AG09319 (cell line): ENCODE results near the gene SLC25A45.

ENCODE experiments used
- DNase-seq: peaks from one replicate; pipeline ENCODE4 v3.0.0-alpha.2; 2010; ENCODE audit warnings: low read depth; ENCODE audit errors: extremely low read depth
- TF ChIP-seq, protein P1 (sequence below): IDR thresholded peaks from 2 replicates; pipeline ENCODE4 v1.5.1; 2011; ENCODE audit warnings: low read depth, mild to moderate bottlenecking, inconsistent platforms, low read length, moderate library complexity

SLC25A45 gene

DNA sequence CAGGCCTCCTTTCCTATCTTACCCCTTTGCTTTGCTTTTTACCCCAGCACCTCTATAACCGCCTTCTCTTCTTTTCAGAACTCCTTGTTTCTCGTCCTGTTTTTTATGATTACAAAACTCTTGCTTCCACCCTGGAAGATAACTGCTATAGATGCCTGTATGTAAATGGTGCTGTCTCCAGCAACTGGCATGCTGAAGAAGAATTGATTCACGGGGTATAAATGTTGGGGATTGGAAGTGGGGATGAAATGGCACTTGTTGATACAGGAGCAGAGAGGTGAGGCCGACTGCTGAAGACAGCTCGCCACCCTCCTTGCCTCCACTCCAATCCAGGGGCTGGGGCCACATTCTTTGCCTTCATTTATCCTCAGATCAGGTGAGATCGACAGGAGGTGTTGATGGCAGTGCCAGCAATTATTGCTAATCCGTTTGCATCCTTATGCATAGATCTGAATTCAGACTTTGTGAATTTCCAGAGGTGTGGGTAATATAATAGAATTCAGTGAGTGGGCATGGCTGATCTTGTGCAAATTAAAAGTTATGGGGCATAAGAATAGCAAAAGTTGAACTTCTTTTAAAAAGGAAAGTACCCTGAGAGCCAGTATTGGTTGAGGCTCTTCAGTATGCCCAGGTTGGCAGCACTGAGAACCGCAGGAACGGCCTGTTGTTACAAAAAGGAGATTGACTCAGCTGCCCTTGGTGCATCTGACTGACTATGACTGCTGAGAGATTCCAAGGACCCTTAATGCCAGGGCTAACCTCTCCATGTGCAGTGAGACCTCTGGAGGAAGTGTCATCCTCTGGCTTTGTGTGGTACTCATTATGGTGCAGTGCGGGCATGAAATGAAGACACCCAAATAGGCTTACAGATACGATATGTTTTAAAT, 45.5 kb upstream of the SLC25A45 start:
- DNase-seq: peak; percentile 78
- TF ChIP-seq, protein P1, sequence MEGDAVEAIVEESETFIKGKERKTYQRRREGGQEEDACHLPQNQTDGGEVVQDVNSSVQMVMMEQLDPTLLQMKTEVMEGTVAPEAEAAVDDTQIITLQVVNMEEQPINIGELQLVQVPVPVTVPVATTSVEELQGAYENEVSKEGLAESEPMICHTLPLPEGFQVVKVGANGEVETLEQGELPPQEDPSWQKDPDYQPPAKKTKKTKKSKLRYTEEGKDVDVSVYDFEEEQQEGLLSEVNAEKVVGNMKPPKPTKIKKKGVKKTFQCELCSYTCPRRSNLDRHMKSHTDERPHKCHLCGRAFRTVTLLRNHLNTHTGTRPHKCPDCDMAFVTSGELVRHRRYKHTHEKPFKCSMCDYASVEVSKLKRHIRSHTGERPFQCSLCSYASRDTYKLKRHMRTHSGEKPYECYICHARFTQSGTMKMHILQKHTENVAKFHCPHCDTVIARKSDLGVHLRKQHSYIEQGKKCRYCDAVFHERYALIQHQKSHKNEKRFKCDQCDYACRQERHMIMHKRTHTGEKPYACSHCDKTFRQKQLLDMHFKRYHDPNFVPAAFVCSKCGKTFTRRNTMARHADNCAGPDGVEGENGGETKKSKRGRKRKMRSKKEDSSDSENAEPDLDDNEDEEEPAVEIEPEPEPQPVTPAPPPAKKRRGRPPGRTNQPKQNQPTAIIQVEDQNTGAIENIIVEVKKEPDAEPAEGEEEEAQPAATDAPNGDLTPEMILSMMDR: no peak

DNA sequence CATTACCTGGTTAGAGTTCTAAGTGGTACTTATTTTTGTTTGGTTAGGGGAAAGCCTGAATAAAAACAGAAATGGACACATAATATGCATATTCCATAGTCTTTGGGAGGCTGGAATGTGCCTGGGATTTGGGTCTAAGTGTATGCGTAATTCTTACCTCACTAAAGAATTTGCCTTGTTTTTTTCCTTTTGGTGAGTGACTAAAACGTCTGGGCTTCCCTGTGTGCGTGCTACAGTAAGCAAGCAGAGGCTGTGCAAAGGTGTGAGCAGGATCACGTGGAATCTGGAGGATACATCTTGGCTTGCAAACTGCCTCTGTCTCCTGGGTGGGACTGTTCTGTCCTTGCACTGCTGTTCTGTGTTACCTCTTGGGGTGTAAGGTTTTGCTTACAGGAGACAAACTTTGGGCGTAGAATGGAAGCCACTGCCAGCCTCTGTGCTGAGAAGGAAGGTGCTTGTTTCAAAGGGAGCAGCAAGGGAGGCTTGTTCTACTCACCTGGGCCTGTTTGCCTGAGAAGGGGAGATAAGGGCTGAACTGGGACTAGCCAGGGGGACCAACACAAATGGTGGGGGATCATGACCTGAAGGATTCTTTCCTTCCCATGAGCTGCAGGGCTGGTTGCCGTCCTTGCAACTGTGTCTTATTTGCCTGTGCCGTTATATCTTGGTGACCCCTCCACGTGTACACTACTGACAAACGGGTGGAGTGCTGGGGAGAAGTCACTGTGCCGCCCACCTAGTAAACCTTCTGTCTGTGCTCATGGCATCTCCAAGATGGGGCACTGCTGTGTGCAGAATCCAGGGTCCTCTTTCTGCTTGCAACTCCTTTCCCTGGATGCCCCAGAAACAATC, 44.6 kb upstream of the SLC25A45 start:
- TF ChIP-seq, protein P1: no peak
- no peak for DNase-seq

GRCh38 chr11:65425971-65426838, 43.8 kb upstream of the SLC25A45 start:
- TF ChIP-seq, protein P1: no peak
- no peak for DNase-seq

- TF ChIP-seq, protein P1: no peak
- DNase-seq: no peak
Measured at GRCh38 chr11:65425105-65425970, 42.9 kb upstream of the SLC25A45 start.

GRCh38 chr11:65424205-65425104, 42.0 kb upstream of the SLC25A45 start:
- TF ChIP-seq, protein P1: no peak
- no peak for DNase-seq
